NCI-H2029 (cell line): ENCODE measurements around the gene NES.

Experiments
- DNase-seq: peaks from one replicate; lab custom pipeline; 2025; lab: John Stamatoyannopoulos, UW

The NES gene

DNA sequence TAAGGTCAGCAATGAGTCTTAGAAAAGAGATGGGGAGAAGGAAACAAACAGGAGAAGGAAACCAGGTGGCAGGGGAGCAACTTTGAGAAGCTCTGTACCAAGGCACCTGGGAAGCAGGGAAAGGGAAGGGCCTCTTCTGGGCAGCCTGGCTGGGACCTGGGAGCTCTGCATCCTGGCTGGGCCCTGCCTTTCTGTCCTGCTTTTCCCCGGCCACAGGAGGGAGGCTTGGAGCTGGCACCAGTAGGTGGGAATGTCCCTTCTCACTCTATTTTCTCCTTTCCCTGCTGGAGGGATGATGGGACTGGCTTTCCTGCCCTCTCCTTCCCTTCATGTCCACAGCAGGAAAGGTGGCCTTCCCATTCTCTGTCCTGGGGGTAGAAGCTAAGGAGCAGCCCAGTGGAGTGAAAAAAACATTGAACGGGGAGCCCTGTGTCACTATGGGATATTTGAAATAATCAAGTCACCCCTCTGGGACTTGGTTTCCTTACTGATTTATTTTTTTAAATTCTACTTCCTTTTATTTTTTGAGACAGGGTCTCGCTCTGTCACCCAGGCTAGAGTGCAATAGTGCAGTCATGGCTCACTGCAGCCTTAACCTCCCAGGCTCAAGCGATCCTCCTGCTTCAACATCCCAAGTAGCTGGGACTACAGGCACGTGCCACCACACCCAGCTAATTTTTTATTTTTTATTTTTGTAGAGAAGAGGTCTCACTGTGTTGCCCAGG, 5.1 kb upstream of the NES start:
- DNase-seq = no peak

DNA sequence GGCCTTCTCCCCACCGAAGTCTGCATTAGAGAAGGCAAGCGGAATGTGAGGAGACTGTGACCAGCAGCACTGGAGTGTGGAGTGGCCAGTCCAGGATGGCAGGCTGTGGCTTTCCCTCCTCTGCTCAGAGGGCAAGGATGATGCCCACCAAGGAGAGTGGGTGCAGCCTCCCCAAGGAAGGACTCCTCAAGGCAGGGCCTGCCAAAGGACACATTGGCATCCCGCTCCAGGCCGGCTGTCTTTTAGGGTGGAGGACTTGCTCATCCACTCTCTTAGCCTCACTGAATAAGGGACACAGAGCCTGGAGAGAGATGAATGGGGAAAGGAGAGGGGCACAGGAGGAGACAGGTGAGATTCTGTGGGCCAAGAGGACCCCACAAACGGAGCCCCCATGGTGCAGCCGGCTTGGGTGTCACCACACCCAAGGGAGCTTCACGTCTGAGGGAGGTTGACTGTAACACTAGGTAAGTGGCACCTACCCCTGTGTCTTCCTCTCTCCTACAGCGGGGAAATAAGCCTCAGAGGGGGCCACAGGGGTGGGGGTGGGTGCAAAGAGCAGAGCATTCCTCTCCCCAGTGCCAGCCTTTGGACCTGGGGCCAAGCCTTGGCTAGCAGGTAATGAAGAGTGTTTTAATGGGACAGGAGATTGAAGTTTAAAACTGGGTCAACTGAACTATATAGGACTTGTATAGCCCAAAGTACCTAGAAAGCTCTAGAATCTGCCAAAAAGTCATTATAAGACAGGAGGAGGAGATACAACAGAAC, 4.2 kb upstream of the NES start:
- no peak for DNase-seq

DNA sequence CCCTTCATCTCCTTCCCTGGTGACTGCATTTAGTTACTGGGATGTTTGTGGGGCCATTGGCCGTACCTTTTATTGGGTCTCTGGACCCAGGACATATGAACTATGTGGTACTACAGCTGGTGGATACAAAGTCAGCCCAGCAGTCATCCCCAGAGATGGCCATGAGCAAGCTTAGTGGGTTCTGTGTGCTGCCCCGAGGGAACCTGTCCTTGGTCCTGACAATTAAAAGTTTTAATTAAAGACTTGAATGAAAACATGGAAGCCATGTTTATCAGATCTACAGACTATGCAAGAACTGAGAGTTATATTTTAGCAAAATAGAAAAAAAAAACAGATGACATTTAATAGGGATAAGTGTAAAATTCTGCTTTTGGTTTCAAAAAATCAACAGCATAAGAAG, 2.8 kb upstream of the NES start:
- no peak for DNase-seq

DNA sequence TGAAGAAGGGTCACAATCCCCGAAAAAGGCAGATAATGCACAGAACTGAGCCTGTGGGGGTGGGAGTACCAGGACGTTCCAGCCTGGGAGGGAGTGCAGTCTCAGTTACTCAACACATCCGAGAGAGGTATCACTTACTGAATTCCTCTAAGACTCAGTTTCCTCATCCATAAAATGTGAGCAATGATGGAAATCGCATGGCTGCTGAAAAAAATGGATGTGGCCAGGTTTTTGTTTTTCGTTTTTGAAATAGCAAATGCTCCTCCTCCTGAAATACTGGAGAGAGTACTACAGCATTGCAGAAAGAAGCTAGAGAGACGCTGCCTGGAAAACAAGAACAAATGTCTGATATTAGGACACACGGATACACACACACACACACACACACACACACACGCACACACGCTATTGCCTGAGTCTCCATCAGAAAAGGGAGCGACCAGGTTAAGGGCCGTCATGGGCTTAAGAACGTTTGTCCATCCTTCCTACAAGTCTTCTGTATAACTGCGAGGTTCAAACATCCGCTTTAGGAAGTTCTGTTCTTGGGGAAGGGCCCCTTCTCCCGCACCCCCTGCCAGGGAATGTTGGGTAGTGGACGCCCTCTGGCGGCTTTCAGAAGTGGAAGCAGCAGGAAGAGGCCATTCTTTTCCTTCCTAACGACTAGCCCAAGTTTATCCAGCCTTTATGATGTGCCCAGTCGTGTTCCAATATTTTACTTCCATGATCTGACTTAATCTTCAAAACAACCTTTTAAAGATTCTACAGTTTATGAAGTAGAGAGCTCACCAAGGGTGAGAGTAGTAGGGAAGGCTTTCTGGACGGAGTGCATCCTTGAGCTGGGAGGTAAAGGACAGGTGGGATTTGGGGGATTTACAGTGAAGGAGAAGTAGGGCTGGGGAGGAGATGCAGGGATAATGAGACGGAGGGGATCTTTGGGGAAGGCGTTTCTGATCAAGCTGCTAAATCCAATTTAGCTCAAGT, 699 bp upstream of the NES start:
- peak; percentile 16 for DNase-seq

DNA sequence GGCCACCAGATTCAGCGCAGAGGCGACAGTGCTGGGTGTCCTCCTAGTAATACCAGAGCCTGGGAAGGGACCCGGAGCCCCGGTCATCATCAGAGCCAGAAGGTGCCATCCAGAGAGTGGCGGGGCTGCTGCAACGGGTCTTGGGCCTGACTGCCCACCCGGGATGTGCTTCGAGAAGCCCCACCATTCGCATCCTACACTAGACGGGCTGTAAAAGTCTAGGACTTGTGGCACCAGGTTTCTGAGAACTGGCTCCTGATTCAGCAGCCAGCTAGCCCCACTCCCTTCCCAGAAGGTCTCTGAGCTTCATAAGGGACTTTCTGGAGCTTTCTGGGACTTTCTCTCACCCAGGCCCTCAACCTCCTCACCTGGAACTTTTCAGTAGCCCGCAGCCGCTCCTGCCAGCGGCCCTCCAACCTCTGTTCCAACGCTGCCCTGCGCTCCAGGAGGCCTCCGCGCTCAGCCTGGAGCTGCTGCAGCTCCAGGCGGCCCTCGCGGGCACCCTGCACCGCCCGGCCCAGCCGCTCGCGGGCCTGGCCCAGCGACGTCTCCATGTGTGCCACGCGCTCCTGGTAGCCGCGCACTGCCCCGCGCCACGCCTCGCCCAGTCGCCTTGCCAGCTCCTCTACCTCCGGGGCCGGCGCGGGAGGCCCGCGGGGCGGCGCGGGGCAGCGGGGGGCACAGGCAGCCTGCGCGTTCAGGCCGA, 940 bp downstream of the NES start:
- no peak for DNase-seq

DNA sequence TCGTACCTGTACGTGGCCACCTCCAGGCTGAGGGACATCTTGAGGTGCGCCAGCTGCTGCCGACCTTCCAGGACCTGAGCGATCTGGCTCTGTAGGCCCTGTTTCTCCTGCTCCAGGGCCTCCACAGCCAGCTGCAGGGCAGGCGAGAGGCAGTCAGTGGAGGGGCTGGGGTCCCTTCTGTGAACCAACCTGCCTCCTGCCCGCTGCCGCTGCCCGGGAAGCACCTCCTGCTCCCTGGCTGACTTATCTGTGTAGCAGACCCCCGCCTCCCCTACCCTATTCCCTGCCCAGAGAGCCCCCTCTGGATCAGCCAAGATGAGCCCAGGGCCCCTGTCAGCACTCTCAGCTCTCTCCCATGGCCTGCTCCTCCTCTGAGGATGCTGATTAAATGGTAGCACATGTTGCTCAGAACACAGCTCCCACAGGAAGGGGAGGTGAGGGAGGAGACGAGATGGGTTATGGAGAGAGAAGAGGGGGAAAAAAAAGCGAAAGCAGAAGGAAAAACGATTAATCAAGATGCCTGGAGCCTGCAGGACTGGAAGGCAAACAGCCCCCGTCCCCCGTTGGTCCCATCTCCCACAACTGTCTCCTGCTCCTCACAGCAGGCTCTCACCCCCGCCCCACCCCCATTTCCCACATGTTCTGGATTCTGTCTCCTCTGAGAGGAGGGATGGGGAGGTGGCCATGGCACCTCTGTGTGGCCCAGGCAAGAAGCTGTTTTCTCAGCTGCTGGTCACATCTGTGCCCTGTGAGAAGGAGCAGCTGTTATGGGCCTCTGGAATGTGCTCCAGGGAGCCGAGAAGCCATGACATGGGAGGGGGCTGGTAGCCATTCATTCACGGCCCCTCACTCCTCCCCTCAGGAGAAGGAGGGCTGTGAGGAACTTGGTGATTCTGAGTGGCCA, 1.7 kb downstream of the NES start:
- DNase-seq = no peak

DNA sequence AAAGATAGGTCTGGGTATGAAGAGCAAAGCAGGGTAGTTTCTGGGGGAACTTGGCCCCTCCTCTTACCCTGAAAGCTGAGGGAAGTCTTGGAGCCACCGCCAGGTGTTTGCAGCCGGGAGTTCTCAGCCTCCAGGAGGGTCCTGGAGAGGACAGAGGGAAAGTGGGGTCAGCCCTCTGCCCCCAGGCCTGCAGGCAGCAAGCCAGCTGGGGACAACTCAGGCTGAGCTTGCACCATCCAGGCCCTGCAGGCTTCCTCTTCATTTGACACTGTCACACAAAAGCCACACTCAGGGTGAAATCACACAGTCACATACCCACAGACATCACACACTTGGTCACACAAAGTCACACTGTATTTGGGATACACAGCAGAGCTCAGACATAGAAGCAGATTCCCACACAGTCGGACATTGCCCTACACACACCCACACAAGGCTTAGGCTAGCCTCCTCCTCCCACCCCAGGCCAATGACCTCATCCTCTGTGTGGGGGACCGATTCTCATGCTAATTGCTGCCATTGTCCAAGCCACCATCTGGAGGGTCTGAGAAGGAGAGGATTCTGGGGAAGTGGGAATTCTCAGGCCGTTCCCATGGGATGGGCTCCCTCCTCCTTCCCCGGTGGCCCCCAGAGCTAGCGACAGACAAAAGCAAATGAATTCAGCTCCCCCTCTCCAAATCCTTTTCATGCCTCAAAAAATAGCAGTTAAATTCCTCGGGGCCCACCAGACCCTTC, 3.7 kb downstream of the NES start:
- no peak for DNase-seq

DNA sequence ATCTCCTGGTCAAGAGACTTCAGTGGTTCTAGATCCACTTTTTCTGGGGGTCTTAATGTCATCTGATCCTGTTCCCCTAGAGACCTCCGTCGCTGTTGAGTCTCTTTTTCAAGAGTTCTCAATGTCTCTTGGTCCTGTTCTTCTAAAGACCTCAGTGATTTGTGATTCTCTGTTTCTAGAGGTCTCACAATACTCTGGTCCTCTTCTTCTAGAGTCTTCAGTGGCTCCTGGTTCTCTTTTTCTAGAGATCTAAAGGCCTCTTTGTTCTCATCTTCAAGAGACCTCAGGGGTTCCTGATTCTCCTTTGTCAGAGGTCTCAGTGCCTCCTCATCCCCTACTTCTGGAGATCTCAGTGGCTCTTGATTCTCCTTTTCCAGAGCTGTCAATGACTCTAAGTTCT, 5.4 kb downstream of the NES start:
- DNase-seq = no peak

DNA sequence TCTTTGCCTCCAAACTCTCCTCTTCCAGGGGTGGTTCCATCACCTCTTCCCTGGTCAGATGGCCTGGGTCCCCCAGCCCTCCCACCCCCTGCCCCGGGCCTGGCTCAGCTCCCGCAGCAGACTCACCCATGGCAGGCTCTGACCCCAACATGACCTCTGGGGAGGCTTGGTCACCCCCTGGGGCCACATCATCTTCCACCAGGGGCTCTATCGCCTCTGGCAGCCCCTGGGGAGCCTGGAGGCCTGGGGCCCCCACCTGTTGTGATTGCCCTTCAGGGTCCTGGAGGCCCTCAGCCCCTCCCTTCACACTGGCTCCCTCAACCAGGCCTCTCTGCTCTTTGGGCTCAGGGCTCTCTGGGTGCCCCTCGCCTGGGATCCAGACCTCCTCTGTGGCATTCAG, 6.4 kb downstream of the NES start:
- no peak for DNase-seq

DNA sequence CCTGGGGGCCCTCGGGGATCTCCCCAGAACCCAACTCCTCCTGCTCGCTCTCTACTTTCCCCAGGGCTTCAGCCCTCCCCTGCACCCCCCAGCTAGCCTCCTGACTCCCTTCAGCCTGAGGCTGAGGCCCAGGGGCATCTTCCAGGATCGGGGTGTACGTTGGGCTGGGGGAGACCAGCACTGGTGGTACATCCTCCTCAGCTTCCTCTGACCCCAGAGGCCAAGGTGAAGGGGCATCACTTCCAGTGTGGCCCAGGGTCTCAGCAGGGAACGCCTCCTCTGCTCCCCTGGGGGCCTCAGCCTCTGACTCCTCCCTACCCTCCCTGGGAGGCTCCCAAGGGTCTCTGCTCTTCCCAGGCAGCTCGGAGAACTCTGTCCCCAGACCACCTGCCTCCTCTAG, 6.8 kb downstream of the NES start:
- no peak for DNase-seq

DNA sequence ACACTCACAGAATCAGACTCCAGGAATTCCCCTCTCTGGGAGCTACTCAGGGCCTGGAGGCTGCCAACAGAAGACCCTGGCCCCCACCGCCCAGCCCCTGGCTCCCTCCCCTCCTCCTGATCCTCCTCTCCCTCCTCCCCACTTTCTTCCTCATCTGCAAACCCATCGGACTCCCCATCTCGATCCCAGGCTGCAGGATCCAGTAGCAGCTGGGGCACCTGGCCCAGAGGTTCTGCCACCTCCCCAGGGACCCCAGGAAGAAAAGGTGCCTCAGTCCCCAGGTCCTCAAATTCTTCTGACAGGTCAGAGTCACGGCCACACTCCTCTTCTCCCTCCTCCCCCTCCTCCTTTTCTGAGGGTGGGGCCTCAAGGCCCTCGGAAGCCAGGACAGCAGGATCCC, 7.4 kb downstream of the NES start:
- DNase-seq = no peak

DNA sequence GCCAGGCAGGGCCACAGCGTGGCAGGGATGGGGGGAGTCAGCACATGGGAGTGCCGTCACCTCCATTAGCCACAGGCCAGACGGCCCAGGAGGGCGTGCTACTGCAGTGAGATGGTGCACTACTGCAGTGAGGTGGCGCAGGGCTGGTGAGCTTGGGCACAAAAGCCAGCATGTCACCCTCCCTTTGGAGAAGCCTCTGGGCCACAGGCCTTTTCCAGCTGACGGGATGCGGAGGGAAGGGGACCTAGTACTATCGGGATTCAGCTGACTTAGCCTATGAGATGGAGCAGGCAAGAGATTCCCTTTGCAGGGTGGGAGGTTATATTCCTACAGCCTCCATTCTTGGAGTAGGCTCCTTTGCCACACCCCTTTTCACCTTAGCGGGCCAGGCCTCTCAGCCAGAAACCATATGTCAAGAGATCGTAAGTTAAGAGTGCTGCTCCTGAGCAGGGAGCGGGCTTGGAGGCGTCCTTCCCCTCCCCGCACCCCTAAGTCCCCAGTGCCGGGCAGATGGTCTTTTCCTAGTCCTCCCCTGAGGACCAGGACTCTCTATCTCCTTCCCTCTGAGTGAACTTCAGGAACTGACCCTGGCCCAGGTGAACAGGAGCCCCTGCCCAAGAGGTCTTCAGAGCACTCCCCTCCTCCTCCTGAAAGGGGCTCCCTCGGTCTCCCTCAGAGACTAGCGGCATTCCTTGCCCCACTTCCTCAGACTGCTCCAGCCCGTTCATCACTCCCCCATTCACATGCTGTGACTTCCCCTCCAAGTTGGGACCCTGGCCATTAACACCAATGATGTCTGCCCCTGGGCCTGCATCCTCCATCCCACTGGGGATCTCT, 8.2 kb downstream of the NES start:
- DNase-seq = no peak

DNA sequence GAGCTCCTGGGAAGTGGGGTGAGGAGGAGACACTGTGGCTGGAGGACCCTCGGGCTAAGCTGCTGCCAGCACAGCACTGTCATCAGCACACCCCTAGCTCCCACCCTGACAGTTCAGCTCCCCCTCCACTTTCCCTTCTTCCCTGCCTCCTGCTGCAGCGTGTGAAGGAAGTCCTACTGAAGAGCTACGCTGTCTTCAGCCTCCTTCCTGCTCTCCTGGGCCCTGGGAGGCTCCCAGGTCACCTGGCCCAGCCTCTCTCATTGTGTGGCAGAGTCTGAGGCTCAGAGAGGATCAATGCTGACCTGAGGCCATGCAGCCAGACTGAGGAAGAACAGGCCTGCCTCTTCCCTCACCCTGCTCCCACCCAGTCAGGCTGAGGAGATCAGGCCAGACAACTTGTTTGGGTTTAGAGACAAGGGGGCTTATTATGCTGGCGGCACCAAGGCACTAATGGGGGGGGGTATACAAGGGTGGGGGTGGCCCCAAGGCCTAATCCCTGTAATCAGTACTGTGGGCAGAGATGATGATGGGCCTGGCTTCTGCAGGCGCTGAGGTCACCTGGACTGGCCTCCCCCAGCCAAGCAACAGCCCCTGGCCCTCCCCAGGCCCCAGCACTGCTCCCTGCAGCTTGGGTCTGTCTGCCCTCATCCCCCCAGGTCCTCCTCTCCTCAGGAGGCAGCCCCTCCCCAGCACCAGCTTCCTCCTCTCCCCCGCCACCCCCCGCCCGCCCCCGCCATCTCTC, 9.1 kb downstream of the NES start:
- no peak for DNase-seq

DNA sequence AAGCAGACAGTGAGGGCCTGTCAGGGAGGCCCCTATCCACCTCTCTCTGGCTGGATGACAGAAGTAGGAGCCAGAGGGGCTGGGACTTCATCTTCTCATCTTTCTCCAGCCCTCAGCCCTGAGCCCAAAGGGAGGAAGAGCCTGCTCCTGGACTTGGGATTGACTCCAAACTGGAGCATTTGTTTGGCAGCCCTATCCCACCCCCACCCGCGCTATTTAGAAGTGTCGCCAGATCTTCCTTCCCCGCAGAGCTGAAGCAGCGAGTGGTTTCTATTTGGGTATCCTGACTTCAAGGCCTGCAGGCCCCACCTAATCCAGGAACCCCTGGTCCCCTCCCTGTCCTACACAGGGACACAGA, 9.6 kb downstream of the NES start:
- DNase-seq = no peak

DNA sequence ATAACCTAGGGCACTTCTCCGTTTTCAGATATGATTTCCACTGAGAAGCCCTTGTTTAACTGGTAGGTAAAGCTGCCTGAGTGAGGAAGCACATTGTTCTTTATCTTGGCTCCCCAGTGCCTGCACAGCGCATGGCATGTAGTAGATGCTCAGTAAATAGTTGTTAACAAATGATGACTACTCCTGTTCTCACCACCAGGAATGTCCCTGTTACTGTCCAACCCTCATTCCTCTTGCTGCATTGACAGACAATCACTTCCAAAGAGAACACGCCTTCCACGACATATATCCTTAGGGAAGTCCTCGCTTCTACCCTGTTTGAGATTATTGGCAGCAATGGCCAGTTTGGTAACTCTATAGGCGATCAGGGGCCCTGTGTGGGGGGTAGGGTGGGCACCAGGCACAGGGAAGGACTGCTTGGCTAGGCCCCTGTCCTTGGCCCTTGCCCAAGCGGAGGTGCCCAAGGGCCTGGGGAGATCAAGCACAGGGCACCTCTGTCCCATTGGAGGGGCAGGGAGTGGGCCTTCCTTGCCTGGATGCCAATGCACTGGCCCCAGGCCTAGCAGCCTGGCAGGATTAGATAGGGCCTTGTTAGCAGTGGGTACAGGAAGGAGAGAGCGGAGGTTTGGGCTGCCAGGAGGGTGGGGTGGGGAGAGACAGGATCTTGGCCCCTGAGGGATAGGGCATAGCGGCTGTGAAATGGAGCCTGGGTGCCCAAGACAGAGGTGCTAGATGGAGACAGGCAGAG, 10.2 kb downstream of the NES start:
- no peak for DNase-seq

DNA sequence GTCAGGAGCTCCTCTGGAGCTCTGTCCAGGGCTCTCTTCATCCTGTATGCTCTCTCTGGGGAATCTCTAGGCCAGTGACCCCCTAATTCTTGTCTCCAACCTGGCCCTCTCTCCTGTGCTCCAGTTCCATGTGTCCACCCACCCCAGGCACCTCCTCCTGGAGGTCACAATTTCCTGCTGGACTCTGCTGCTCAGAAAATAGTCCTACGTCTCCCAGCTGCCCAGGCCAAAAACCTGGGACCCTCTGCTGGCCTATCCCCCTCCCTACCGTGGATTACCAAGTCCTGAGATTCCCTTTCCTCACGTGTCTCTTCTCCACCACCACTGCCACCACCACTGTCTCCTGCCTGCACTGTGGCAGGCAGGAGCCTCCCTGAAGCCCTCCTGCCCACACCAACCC, 11.7 kb downstream of the NES start:
- DNase-seq = no peak

DNA sequence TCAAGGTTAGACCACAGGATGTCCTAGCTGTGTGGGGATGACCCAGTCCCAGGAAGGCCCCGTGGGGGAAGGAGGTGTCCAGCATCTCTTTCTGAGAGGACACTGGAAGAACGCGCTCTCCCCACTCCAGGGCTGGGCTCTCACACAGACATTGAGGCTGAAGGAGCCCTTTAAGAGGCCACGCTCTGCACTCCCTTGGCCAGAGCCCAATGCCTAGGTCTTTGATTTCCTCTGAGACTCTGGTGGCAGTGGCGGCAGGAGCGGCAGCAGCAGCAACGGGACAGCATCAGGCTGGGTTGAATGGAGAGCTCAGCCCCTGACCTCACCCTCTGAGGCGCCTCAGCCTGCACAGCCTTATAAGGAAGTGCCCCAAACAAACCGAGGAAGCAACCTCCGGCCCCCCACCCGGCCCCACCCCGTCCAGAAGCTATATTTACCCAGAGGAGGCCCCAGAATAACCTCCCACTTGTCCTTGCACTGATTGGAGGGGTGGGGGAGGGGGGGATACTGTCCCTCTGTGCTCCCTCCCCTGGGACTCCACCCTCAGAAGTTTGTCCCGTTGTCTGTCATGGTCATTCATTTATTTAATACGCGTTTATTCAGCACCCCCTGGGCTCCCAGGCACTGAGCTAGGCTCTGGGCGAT, 12.3 kb downstream of the NES start:
- DNase-seq = peak; percentile 29
